Chondrocyte (in vitro differentiated cells): ENCODE measurements around the gene RIOK1. TPM values are rescaled to one million over a fixed set of nuclear protein-coding genes. Genes with fewer than 3 reads are reported as not detected.

Experiments
- DNase-seq: peaks from one replicate; pipeline ENCODE4 v3.0.0; 2021; ENCODE audit warnings: mixed read lengths, low spot score
- H3K27ac Mint-ChIP-seq: one replicate; pipeline ENCODE4 v1.8.0; 2021; ENCODE audit warnings: mild to moderate bottlenecking, moderate library complexity, mixed read lengths; ENCODE audit not compliant: unreplicated experiment
- H3K27me3 Mint-ChIP-seq: 2 replicates; pipeline ENCODE4 v1.8.0; 2021; ENCODE audit warnings: low read depth, mixed read lengths
- H3K36me3 Mint-ChIP-seq: 2 replicates; pipeline ENCODE4 v1.8.0; 2021; ENCODE audit warnings: low read depth, mixed read lengths
- H3K4me1 Mint-ChIP-seq: 2 replicates; pipeline ENCODE4 v1.8.0; 2021; ENCODE audit warnings: low read depth, mild to moderate bottlenecking, mixed read lengths
- H3K4me3 Mint-ChIP-seq: one replicate; pipeline ENCODE4 v1.8.0; 2021; ENCODE audit warnings: mild to moderate bottlenecking, moderate library complexity, mixed read lengths; ENCODE audit not compliant: unreplicated experiment
- H3K9me3 Mint-ChIP-seq: 2 replicates; pipeline ENCODE4 v1.8.0; 2021; ENCODE audit warnings: low read depth, mixed read lengths
- total RNA-seq: library from RNA; stranded (reverse); gene quantifications from 3 replicates; pipeline ENCODE4 v1.2.1, GENCODE V29; 2021
- TF ChIP-seq, protein P1 (sequence below): fragments of 200-600 bp; sonication (generic); IDR thresholded peaks from 2 replicates; pipeline ENCODE4 v1.5.0; 2021; ENCODE audit warnings: antibody characterized with exemption, mild to moderate bottlenecking, moderate library complexity

The RIOK1 gene
- total RNA-seq, 1 donor from 2014 or later = 14.4 TPM

- Mint-ChIP-seq H3K27me3 (no peaks in the 10 kb centered on the region), H3K27ac (peak overlapping the region; percentile 94), H3K36me3 (peaks cover 7% of the 10 kb centered on the region), H3K4me1 (peaks cover 50% of the 10 kb centered on the region), H3K9me3 (no peaks in the 10 kb centered on the region), H3K4me3 (peak overlapping the region; percentile 90)
- no peak for DNase-seq
- TF ChIP-seq, protein P1, sequence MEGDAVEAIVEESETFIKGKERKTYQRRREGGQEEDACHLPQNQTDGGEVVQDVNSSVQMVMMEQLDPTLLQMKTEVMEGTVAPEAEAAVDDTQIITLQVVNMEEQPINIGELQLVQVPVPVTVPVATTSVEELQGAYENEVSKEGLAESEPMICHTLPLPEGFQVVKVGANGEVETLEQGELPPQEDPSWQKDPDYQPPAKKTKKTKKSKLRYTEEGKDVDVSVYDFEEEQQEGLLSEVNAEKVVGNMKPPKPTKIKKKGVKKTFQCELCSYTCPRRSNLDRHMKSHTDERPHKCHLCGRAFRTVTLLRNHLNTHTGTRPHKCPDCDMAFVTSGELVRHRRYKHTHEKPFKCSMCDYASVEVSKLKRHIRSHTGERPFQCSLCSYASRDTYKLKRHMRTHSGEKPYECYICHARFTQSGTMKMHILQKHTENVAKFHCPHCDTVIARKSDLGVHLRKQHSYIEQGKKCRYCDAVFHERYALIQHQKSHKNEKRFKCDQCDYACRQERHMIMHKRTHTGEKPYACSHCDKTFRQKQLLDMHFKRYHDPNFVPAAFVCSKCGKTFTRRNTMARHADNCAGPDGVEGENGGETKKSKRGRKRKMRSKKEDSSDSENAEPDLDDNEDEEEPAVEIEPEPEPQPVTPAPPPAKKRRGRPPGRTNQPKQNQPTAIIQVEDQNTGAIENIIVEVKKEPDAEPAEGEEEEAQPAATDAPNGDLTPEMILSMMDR = no peak
These were observed 502 bp upstream of the RIOK1 start for GRCh38 chr6:7389162-7389450.

DNA sequence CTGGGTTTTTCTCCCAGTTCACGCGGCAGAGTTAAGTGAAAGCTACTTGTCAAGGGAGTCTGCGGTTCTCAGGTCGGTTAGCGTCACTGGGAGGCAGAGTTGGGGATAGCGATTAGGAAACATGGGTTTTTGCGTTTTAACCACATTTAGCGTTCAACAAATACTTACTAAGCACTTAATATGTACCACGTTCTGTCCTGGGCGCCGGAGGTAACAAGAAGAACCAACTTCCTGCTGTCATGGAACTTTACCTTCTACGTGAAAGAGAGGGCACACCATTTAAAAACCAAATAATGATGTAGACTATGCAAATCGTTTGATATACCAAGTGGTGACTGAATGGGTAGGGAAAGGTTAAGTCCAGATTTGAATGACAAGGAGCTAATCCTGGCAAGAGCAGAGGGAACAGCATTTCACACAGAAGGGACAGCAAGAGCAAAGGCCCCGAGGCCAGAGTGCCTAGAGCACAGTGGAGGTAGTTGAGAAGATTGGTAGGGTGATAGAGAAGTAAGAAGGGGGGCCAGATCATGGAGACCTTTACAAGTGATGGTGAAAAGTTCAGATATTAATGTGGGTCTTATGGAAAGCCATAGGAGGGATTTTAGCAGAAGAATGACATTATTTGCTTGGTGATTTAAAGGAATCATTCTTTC, 744 bp downstream of the RIOK1 start:
- TF ChIP-seq, protein P1 = peak; percentile 56
- Mint-ChIP-seq H3K27ac (peak overlapping the region; percentile 94), H3K4me1 (peaks cover 50% of the 10 kb centered on the region), H3K27me3 (no peaks in the 10 kb centered on the region), H3K9me3 (no peaks in the 10 kb centered on the region), H3K4me3 (peak overlapping the region; percentile 90), H3K36me3 (peaks cover 12% of the 10 kb centered on the region)
- DNase-seq = no peak

- no peaks in the 10 kb centered on the region for H3K27me3 Mint-ChIP-seq
- H3K4me1 Mint-ChIP-seq = peaks cover 50% of the 10 kb centered on the region
- no peak for DNase-seq
- H3K9me3 Mint-ChIP-seq = no peaks in the 10 kb centered on the region
- peaks cover 16% of the 10 kb centered on the region for H3K36me3 Mint-ChIP-seq
- peak overlapping the region; percentile 94 for H3K27ac Mint-ChIP-seq
- H3K4me3 Mint-ChIP-seq = peak overlapping the region; percentile 90
- TF ChIP-seq, protein P1 = no peak
These were observed 1.5 kb downstream of the RIOK1 start for GRCh38 chr6:7391151-7391550.

- no peak for DNase-seq
- Mint-ChIP-seq H3K9me3 (no peaks in the 10 kb centered on the region), H3K4me3 (peak overlapping the region; percentile 12), H3K27me3 (no peaks in the 10 kb centered on the region), H3K36me3 (peaks cover 16% of the 10 kb centered on the region), H3K27ac (peak overlapping the region; percentile 45), H3K4me1 (peaks cover 50% of the 10 kb centered on the region)
- TF ChIP-seq, protein P1 = no peak
These were observed 2.8 kb downstream of the RIOK1 start for GRCh38 chr6:7392402-7392801.

- Mint-ChIP-seq H3K9me3 (no peaks in the 10 kb centered on the region), H3K4me3 (no peak overlapping the region)
- no peak for DNase-seq
These were observed 11.5 kb downstream of the RIOK1 start for GRCh38 chr6:7401075-7401474.

More at GRCh38 chr6:7401075-7401474, 11.5 kb downstream of the RIOK1 start:
- Mint-ChIP-seq H3K27me3 (no peaks in the 10 kb centered on the region), H3K4me1 (peaks cover 5% of the 10 kb centered on the region), H3K27ac (no peak overlapping the region), H3K36me3 (peaks cover 31% of the 10 kb centered on the region)
- TF ChIP-seq, protein P1 = no peak
